Endothelial cell (in vitro differentiated cells): ENCODE measurements around the gene EIF2A. TPM values are rescaled to one million over a fixed set of nuclear protein-coding genes. Genes with fewer than 3 reads are reported as not detected.
A peak's percentile ranks its signal among the peaks of the same experiment; 100 is the strongest.

Source experiments
- DNase-seq: peaks from one replicate; pipeline ENCODE4 v3.0.0; 2021; ENCODE audit warnings: low spot score
- H3K27ac Mint-ChIP-seq: one replicate; pipeline ENCODE4 v1.8.0; 2021; ENCODE audit warnings: mixed read lengths, inconsistent platforms; ENCODE audit not compliant: unreplicated experiment
- H3K27me3 Mint-ChIP-seq: one replicate; pipeline ENCODE4 v1.8.0; 2021; ENCODE audit warnings: mild to moderate bottlenecking, moderate library complexity, mixed read lengths, inconsistent platforms; ENCODE audit not compliant: unreplicated experiment
- H3K36me3 Mint-ChIP-seq: one replicate; pipeline ENCODE4 v1.8.0; 2021; ENCODE audit warnings: mild to moderate bottlenecking, low read depth, mixed read lengths, inconsistent platforms; ENCODE audit not compliant: unreplicated experiment
- H3K4me1 Mint-ChIP-seq: one replicate; pipeline ENCODE4 v1.8.0; 2021; ENCODE audit warnings: mild to moderate bottlenecking, mixed read lengths, inconsistent platforms; ENCODE audit not compliant: unreplicated experiment
- H3K4me3 Mint-ChIP-seq: one replicate; pipeline ENCODE4 v1.8.0; 2021; ENCODE audit warnings: mild to moderate bottlenecking, mixed read lengths, inconsistent platforms; ENCODE audit not compliant: unreplicated experiment
- H3K9me3 Mint-ChIP-seq: one replicate; pipeline ENCODE4 v1.8.0; 2021; ENCODE audit warnings: mixed read lengths, inconsistent platforms; ENCODE audit not compliant: unreplicated experiment
- CTCF ChIP-seq: fragments of 200-600 bp; sonication (generic); IDR thresholded peaks from one replicate; pipeline ENCODE4 v1.5.0; 2021; ENCODE audit warnings: antibody characterized with exemption; ENCODE audit not compliant: unreplicated experiment
- total RNA-seq: library from RNA; stranded (reverse); fragmentation: NEBNext Ultra II Directional; extraction: Animal tissue kit (Norgen Biotek cat#: 25700); gene quantifications from one replicate; pipeline ENCODE4 v1.2.1, GENCODE V29; 2021; ENCODE audit not compliant: unreplicated experiment

EIF2A gene
- total RNA-seq, 1 donor from 2014 or later = 68.8 TPM

DNA sequence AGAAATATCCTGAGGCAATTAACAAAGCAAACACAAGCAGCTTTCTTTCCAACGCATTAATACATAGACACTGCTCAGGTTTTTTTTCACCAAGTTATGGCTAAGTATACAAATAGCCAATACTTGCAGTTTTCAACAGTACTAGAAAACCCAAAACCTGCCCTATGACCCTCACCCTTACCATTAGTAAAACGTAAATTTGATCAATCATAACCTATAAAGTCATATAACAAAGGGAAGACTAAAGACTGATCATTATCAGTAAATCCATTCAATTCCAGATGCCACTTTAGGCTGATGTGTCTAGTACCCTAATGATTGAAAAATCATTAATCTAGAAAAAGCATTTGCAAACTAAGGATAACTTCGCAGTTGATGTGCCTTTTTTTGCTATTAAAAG is 3.5 kb upstream of the EIF2A start:
- no peak for TF ChIP-seq CTCF
- DNase-seq = no peak
- Mint-ChIP-seq H3K27ac (no peak overlapping the region), H3K4me1 (peaks cover 21% of the 10 kb centered on the region), H3K4me3 (no peak overlapping the region), H3K36me3 (peaks cover 6% of the 10 kb centered on the region), H3K27me3 (peaks cover 9% of the 10 kb centered on the region), H3K9me3 (no peaks in the 10 kb centered on the region)

DNA sequence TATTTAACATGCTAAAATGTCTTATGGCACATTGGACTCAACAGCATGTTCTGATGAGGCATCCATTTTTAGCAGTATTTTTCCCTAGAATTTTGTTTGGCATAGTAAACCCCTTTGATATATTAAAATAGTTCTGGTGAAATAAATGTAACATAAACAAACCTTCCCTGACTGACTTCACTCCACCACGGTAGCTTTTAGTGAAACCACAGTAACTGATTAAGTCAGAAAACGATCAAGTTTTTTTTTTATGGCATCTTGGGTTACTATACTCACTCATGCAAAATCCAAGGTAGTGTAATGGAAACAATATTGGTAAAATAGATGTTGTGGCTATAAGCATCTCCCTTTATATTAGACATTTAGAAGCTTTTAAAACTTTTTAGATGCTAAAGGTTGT is 3.1 kb upstream of the EIF2A start:
- Mint-ChIP-seq H3K27ac (no peak overlapping the region), H3K36me3 (peaks cover 6% of the 10 kb centered on the region), H3K27me3 (peaks cover 9% of the 10 kb centered on the region), H3K9me3 (no peaks in the 10 kb centered on the region), H3K4me3 (no peak overlapping the region), H3K4me1 (peaks cover 25% of the 10 kb centered on the region)
- no peak for DNase-seq
- TF ChIP-seq CTCF = no peak

GRCh38 chr3:150544041-150544440 is 2.5 kb upstream of the EIF2A start:
- DNase-seq = no peak
- Mint-ChIP-seq H3K27me3 (peaks cover 9% of the 10 kb centered on the region), H3K27ac (no peak overlapping the region)

GRCh38 chr3:150544726-150545125 is 1.9 kb upstream of the EIF2A start:
- peaks cover 6% of the 10 kb centered on the region for H3K36me3 Mint-ChIP-seq
- peaks cover 9% of the 10 kb centered on the region for H3K27me3 Mint-ChIP-seq
- H3K9me3 Mint-ChIP-seq = no peaks in the 10 kb centered on the region
- H3K4me1 Mint-ChIP-seq = peaks cover 25% of the 10 kb centered on the region
- H3K4me3 Mint-ChIP-seq = peak overlapping the region; percentile 70
- TF ChIP-seq CTCF = no peak
- DNase-seq = no peak
- no peak overlapping the region for H3K27ac Mint-ChIP-seq

More at GRCh38 chr3:150544041-150544440, 2.5 kb upstream of the EIF2A start:
- H3K4me1 Mint-ChIP-seq = peaks cover 25% of the 10 kb centered on the region
- peaks cover 6% of the 10 kb centered on the region for H3K36me3 Mint-ChIP-seq
- peak overlapping the region; percentile 70 for H3K4me3 Mint-ChIP-seq
- TF ChIP-seq CTCF = no peak
- H3K9me3 Mint-ChIP-seq = no peaks in the 10 kb centered on the region

DNA sequence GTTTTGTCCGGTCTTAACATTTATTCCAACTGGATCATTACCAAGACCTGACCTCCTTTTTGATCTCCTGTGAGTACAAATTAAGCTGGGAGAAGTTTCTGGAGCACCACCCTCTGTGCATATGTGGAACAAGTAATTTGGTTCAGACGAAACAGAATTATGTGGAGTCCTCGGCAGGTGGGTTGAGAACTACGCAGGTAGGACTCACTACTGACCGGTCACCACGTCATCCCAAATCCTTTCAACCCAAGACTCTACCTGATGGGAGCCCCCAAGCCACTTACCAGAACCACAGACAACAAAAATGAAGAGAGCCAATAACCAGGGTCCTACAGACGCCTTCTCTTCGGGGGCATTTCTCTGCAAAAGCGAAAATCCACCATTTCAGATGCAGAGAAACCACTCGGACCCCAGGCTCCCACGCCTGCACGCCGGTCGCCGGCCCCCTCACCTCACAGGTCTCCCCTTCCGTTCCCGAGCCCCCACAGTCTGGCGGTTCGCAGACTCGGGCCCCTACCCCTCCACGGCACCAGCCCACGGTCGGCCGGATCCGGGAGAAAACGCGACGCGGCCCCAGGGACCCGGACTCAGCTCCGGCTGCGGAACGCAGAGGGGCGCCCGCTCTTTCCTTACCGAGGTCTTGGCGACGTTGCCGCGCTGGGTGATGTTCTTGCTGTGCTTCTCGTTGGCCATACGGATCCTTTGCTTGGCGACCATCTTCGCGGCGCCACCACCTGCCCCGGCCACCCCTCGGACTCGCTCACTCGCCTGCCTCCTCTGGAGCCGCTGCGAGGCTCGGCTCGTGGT is 965 bp upstream of the EIF2A start:
- peaks cover 6% of the 10 kb centered on the region for H3K36me3 Mint-ChIP-seq
- DNase-seq = no peak
- peak overlapping the region; percentile 99 for H3K4me3 Mint-ChIP-seq

More for the DNA sequence above, 965 bp upstream of the EIF2A start:
- Mint-ChIP-seq H3K27ac (peak overlapping the region; percentile 95), H3K9me3 (no peaks in the 10 kb centered on the region), H3K4me1 (peaks cover 25% of the 10 kb centered on the region), H3K27me3 (peaks cover 9% of the 10 kb centered on the region)
- TF ChIP-seq CTCF = no peak
